ENCODE data around the gene PFKFB3. TPM values are rescaled to one million over a fixed set of nuclear protein-coding genes. Genes with fewer than 3 reads are reported as not detected.
A peak's percentile ranks its signal among the peaks of the same experiment; 100 is the strongest.
"Not testable (repeated sequence)": the region's sequence is repeated elsewhere in the genome, so short reads cannot be mapped to it uniquely, and the experiment has no call there.

Gene PFKFB3
- total RNA-seq, 1 donor from 2014 or later, result 14.1 TPM

GRCh38 chr10:6240254-6240653 is 37.5 kb downstream of the PFKFB3 start:
- intact Hi-C loops (cut with micrococcal nuclease), result no loop called here
- Histone ChIP-seq H3K27ac (replicated peaks) (no peak overlapping the region), H3K36me3 (peaks cover 22% of the 10 kb centered on the region), H3K9me3 (replicated peaks) (no peaks in the 10 kb centered on the region), H3K27me3 (ENCODE audit: low read depth) (no peaks in the 10 kb centered on the region), H3K4me1 (peaks cover 17% of the 10 kb centered on the region), H3K4me3 (no peak overlapping the region)
- DNase-seq, result no peak
- TF ChIP-seq CTCF (IDR thresholded peaks at IDR 0.05; ENCODE audit: borderline replicate concordance), result no peak

DNA sequence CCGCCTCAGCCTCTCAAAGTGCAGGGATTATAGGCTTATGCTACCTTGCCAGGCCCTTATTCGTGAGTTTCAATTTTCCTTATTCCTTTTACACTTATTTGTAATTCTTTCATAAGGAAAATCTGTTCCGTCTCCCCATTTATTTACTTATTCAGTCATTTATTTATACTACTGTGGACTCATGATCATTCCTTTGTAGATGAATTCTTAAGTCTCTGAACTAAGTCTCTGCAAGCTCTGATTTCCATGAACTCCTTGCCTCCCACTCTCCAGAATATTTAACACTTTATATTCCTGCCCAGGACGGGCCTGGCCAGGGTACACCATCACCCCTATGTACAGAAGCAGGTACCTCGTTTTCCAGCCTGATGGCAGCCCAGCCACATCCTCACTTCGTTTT is 39.4 kb downstream of the PFKFB3 start:
- Histone ChIP-seq H3K27ac (replicated peaks) (no peak overlapping the region), H3K27me3 (ENCODE audit: low read depth) (no peaks in the 10 kb centered on the region), H3K9me3 (replicated peaks) (no peaks in the 10 kb centered on the region), H3K36me3 (peaks cover 3% of the 10 kb centered on the region), H3K4me1 (peaks cover 22% of the 10 kb centered on the region), H3K4me3 (no peak overlapping the region)
- no peak for DNase-seq
- no peak for TF ChIP-seq CTCF (IDR thresholded peaks at IDR 0.05; ENCODE audit: borderline replicate concordance)
- intact Hi-C loops (cut with micrococcal nuclease), result no loop called here

GRCh38 chr10:6244510-6244909 is 41.8 kb downstream of the PFKFB3 start:
- H3K27ac ChIP-seq (replicated peaks), result no peak overlapping the region
- intact Hi-C loops (cut with micrococcal nuclease), result no loop called here
- peaks cover 20% of the 10 kb centered on the region for H3K4me1 ChIP-seq
- no peaks in the 10 kb centered on the region for H3K27me3 ChIP-seq (ENCODE audit: low read depth)
- H3K9me3 ChIP-seq (replicated peaks), result no peaks in the 10 kb centered on the region
- no peak for TF ChIP-seq CTCF (IDR thresholded peaks at IDR 0.05; ENCODE audit: borderline replicate concordance)
- no peaks in the 10 kb centered on the region for H3K36me3 ChIP-seq
- no peak overlapping the region for H3K4me3 ChIP-seq
- no peak for DNase-seq

DNA sequence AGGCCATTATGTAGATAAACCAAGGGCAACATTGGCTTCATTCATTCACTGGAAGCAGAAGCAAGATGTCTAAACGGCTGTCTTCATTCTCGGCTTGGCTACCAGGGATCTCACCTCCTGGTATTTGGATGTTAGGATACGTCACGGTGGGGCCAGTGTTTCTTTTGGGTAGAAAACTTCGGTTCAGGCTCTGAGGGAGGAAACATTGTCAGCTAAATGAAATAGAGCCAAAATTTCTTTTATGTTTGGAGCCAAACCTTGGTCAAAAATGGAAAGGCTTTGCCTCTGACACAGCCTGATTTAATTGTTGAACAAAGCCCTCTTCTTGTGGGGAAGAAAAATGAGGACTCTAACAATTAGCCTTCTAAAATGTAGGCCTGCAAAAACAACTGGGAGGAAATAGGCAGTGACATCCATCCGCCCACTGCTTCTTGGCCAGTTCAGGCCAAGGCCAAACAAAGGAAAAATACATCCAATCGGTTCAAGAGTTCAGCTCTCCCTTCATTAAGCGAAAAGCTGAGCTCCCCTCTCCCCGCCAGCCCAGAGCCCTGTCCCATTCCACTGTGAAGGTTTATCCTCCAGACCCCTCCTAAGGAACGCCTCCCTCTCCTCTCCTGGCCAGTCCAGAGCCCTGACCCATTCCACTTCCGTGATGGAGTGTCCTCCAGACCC is 44.4 kb downstream of the PFKFB3 start:
- no peak for DNase-seq

GRCh38 chr10:6248908-6249307 is 46.2 kb downstream of the PFKFB3 start:
- H3K4me1 ChIP-seq, result peaks cover 10% of the 10 kb centered on the region
- H3K27ac ChIP-seq (replicated peaks); intact Hi-C loops (cut with micrococcal nuclease); H3K9me3 ChIP-seq (replicated peaks); DNase-seq; H3K4me3 ChIP-seq; H3K27me3 ChIP-seq (ENCODE audit: low read depth); H3K36me3 ChIP-seq: not testable (repeated sequence)

More for the DNA sequence above, 44.4 kb downstream of the PFKFB3 start:
- Histone ChIP-seq H3K27me3 (ENCODE audit: low read depth) (no peaks in the 10 kb centered on the region), H3K9me3 (replicated peaks) (no peaks in the 10 kb centered on the region), H3K27ac (replicated peaks) (peak overlapping the region; percentile 66), H3K36me3 (no peaks in the 10 kb centered on the region), H3K4me1 (peaks cover 10% of the 10 kb centered on the region), H3K4me3 (no peak overlapping the region)
- intact Hi-C loops (cut with micrococcal nuclease), result no loop called here
- no peak for TF ChIP-seq CTCF (IDR thresholded peaks at IDR 0.05; ENCODE audit: borderline replicate concordance)

DNA sequence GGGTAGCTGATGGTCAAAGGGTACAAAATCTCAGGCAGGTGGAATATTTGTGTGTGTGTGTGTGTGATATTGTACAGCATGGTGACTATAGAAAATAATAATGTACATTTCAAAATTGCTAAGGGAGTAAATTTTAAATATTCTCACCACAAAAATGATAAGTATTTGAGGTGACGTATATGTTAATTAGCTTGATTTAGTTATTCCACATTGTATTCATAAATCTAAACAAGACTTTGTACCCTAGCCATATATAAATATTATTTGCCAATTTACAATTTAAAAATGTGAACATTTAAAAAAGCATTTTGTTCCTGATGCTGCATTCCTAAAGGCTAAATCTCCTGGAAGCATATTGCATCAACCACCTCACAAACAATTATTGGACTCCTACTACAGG is 47.0 kb downstream of the PFKFB3 start:
- intact Hi-C loops (cut with micrococcal nuclease), result no loop called here
- Histone ChIP-seq H3K36me3 (no peaks in the 10 kb centered on the region), H3K27ac (replicated peaks) (no peak overlapping the region), H3K4me1 (peaks cover 10% of the 10 kb centered on the region), H3K27me3 (ENCODE audit: low read depth) (no peaks in the 10 kb centered on the region), H3K9me3 (replicated peaks) (no peaks in the 10 kb centered on the region), H3K4me3 (no peak overlapping the region)
- no peak for TF ChIP-seq CTCF (IDR thresholded peaks at IDR 0.05; ENCODE audit: borderline replicate concordance)
- no peak for DNase-seq

Data from left ventricle myocardium inferior (tissue), 1 donor.